GM21723 (cell line): ENCODE data around the gene CEP104.

Experiments
- ATAC-seq: cut with Tn5 transposase; IDR thresholded peaks from one replicate; pipeline ENCODE4 v1.9.1; 2021; ENCODE audit warnings: mild to moderate bottlenecking, moderate library complexity; ENCODE audit not compliant: unreplicated experiment

Gene CEP104

GRCh38 chr1:3856923-3857790 is at the start of gene CEP104, which contains the start of gene DFFB:
CEP104 (minus strand) TSS chr1:3857211; CDS start chr1:3852407, 4,804 bp downstream.
DFFB (plus strand) TSS chr1:3857476; CDS start chr1:3857604, 128 bp downstream.
- peak; percentile 93 for ATAC-seq

- ATAC-seq: no peak
Observed at GRCh38 chr1:3906672-3907020, 49.6 kb upstream of the CEP104 start.

- ATAC-seq: no peak
Observed at GRCh38 chr1:3905953-3906671, 49.1 kb upstream of the CEP104 start.

GRCh38 chr1:3905266-3905952 is 48.4 kb upstream of the CEP104 start:
- no peak for ATAC-seq

DNA sequence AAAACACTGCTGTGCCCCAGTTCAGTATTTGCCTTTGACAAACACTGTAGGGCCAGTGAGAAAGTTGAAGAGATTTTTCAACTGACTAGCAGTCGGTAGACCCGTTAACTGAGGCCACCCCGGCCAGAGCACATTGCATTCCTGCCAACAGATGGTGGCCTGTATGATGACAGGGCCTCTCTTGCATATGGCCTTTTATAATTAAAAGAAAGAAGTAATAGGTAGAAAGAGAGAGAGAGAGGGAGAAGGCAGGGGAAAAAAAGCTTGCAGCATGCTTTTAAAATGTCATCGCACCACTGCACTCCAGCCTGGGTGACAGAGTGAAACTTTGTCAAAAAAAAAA is 47.8 kb upstream of the CEP104 start:
- ATAC-seq: no peak

- ATAC-seq: no peak
Observed at GRCh38 chr1:3904006-3904842, 47.2 kb upstream of the CEP104 start.

GRCh38 chr1:3903141-3904005 is 46.4 kb upstream of the CEP104 start:
- ATAC-seq: no peak

DNA sequence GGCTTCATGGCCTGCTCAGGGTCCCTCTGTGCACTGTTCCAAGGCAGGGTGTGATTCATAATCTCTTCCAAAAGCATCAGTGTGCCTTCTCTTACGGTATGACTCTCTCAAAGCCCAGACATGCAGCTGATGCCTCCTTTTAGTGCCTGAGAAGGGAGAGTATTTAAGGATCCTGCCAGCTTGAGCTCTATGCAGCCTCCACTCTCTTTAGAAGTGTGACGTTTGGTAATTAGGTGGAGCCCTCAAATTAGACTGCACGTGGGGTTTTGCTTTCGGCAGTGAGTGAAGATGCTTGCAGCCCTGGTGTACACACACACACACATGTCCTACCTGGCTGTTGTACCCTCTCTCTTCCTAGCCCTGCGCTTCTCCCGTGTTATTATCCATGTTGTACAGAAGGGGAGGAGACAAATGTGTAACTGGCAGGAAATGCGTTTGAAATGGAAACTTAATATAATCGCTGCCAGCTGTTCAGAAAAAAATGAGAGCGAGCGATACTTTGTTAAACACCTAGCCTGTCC is 45.6 kb upstream of the CEP104 start:
- no peak for ATAC-seq

DNA sequence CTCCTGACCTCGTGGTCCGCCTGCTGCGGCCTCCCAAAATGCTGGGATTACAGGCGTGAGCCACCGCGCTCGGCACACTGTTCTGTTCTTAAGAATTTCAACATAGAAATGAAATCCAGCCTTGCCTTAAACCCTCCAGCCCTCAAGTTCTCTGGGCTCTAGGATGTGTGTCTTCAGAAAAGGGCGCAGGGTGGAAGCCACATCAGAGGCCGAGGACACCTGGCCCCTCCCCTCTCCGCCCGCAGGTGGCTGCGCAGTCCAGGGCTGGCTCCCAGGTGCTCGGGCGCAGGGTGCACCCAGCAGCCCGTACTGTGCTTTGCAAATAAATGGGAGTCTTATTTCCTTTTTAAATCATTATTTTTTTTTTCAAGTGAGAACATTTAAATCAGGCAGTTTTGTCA is 45.1 kb upstream of the CEP104 start:
- ATAC-seq: no peak

- ATAC-seq: peak; percentile 58
Observed at GRCh38 chr1:3900969-3901529, 44.0 kb upstream of the CEP104 start.

GRCh38 chr1:3900150-3900968 is 43.3 kb upstream of the CEP104 start, which contains the start of gene C1orf174:
C1orf174 (minus strand) TSS chr1:3900272; CDS start chr1:3900186, 86 bp downstream.
- peak; percentile 67 for ATAC-seq

GRCh38 chr1:3899754-3900149 is 42.7 kb upstream of the CEP104 start:
- ATAC-seq: peak; percentile 7

GRCh38 chr1:3898994-3899753 is 42.2 kb upstream of the CEP104 start:
- ATAC-seq: no peak

DNA sequence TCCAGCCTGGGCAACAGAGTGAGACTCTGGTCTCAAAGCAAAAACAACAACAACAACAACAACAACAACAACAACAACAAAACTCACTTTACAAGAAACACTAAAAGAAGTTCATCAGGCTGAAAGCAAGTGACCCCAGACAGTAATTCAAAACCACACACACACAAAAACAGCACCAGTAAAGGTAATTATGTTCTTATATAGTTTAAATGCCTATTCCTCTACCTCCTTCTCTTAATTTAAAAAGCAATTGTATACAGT is 41.4 kb upstream of the CEP104 start:
- ATAC-seq: no peak

- no peak for ATAC-seq
Observed at GRCh38 chr1:3896396-3897000, 39.5 kb upstream of the CEP104 start.

DNA sequence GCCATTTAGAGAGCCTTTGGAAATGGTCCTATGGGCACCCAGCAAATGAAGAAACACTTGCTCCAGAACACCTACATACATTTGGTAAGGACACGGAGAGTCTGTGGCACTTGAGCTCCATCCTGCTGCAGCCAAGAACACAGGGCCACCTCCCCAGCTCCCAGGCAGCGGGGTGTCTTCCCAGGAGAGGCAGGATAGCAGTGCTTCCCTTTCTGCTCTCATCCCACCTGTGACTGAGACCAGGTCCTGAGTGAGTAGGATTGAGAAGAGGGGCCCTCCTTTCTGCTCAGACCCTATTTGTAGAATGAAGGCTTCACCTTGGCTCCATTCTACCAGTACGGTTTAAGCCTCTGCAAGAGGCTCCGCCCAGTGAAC is 38.9 kb upstream of the CEP104 start:
- ATAC-seq: no peak

- ATAC-seq: no peak
Observed at GRCh38 chr1:3895279-3895950, 38.4 kb upstream of the CEP104 start.
